HCT116 (cell line): ENCODE measurements around the gene KBTBD3.

ENCODE experiments used
- ATF3 ChIP-seq: IDR thresholded peaks from 2 replicates; pipeline ENCODE4 v1.6.1; 2012
- CEBPB ChIP-seq: IDR thresholded peaks from 2 replicates; pipeline ENCODE4 v1.6.1; 2012; ENCODE audit warnings: low read depth
- CTCF ChIP-seq, 3 experiments: fragments of 200-600 bp in 1 of 3; sonication (generic) in 1 of 3; IDR thresholded peaks in 2 of 3; conservative IDR thresholded peaks in 1 of 3; 2 replicates each; pipeline ENCODE4 v1.5.1; 2012 to 2017; ENCODE audit warnings: low read depth in 2 of 3, low read length in 2 of 3, antibody characterized with exemption in 1 of 3, borderline replicate concordance in 1 of 3, control low read depth in 1 of 3, mild to moderate bottlenecking in 1 of 3, mixed read lengths in 1 of 3, mixed run types in 1 of 3, moderate library complexity in 1 of 3; ENCODE audit not compliant: insufficient read depth in 1 of 3
- EZH2 ChIP-seq: fragments of 200-600 bp; sonication (generic); IDR thresholded peaks from 2 replicates; pipeline ENCODE4 v1.6.1; 2017; ENCODE audit warnings: antibody characterized with exemption, mixed run types
- EZH2phosphoT487 ChIP-seq: fragments of 200-600 bp; IDR thresholded peaks from 2 replicates; pipeline ENCODE4 v1.6.1; 2018; ENCODE audit warnings: antibody characterized with exemption, borderline replicate concordance
- JUND ChIP-seq: IDR thresholded peaks from 2 replicates; pipeline ENCODE4 v1.6.1; 2012
- MAX ChIP-seq: IDR thresholded peaks from 2 replicates; pipeline ENCODE4 v1.6.1; 2012
- POLR2A ChIP-seq: IDR thresholded peaks from 2 replicates; pipeline ENCODE4 v1.7.0; 2011; ENCODE audit warnings: borderline replicate concordance; ENCODE audit not compliant: insufficient read depth, insufficient read length; ENCODE audit errors: extremely low read depth
- POLR2AphosphoS5 ChIP-seq: IDR thresholded peaks from 2 replicates; pipeline ENCODE4 v1.6.1; 2011; ENCODE audit warnings: mild to moderate bottlenecking, low read depth, low read length, moderate library complexity
- RAD21 ChIP-seq: IDR thresholded peaks from 2 replicates; pipeline ENCODE4 v1.6.1; 2012; ENCODE audit warnings: low read depth, mild to moderate bottlenecking
- SP1 ChIP-seq: IDR thresholded peaks from 2 replicates; pipeline ENCODE4 v1.6.1; 2012; ENCODE audit warnings: low read depth
- TCF7L2 ChIP-seq: IDR thresholded peaks from 2 replicates; pipeline ENCODE4 v1.7.0; 2011; ENCODE audit warnings: borderline replicate concordance, inconsistent platforms; ENCODE audit not compliant: insufficient read depth, insufficient read length; ENCODE audit errors: extremely low read depth
- YY1 ChIP-seq: IDR thresholded peaks from 2 replicates; pipeline ENCODE4 v1.6.1; 2011; ENCODE audit warnings: low read length, low read depth, moderate library complexity, mild to moderate bottlenecking; ENCODE audit not compliant: insufficient replicate concordance; ENCODE audit errors: extremely low read depth
- ZNF274 ChIP-seq: fragments of 200-500 bp; sonication (Bioruptor generic); IDR thresholded peaks from 2 replicates; pipeline ENCODE4 v1.6.1; 2014; ENCODE audit warnings: mild to moderate bottlenecking, low read depth, low read length, inconsistent platforms

- no peak for TF ChIP-seq SP1
- no peak for TF ChIP-seq JUND
- no peak for TF ChIP-seq CTCF (IDR thresholded peaks at IDR 0.05 in 2 of 3, conservative IDR thresholded peaks at IDR 0.05 in 1 of 3; ENCODE audit: borderline replicate concordance in 1 of 3, insufficient read depth in 1 of 3, low read depth in 2 of 3, low read length in 2 of 3)
- TF ChIP-seq POLR2A = no peak
- no peak for TF ChIP-seq YY1
- no peak for TF ChIP-seq ZNF274
- no peak for TF ChIP-seq POLR2AphosphoS5
- no peak for TF ChIP-seq CEBPB
- no peak for TF ChIP-seq MAX
- TF ChIP-seq EZH2 = no peak
- TF ChIP-seq TCF7L2 = no peak
- no peak for TF ChIP-seq RAD21
- no peak for TF ChIP-seq ATF3
- TF ChIP-seq EZH2phosphoT487 = no peak
Measured at GRCh38 chr11:106015066-106015465, 62.1 kb downstream of the KBTBD3 start.
